DMS79 (cell line): Measurements from ENCODE around the gene ASPSCR1.

ENCODE experiments used
- DNase-seq: peaks from one replicate; lab custom pipeline; 2025; lab: John Stamatoyannopoulos, UW

The ASPSCR1 gene

DNA sequence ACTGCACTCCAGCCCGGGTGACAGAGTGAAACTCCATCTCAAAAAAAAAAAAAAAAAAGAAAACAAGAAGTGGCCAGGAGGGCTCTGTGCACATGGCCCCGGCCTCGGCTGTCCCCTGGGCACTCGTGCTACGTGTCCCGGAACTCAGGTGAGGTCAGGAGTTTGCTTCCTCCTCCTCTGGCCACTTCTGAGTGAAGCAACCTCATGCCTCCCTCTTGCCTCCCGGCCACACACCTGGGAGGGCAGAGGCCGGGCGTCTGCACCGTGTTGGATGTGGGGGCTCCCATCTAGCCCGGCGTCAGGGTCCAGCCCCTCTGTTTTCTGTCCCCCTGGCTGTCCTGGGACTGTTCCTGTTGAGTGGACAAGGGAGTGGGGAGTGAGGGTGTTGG is 22.2 kb downstream of the ASPSCR1 start:
- no peak for DNase-seq

DNA sequence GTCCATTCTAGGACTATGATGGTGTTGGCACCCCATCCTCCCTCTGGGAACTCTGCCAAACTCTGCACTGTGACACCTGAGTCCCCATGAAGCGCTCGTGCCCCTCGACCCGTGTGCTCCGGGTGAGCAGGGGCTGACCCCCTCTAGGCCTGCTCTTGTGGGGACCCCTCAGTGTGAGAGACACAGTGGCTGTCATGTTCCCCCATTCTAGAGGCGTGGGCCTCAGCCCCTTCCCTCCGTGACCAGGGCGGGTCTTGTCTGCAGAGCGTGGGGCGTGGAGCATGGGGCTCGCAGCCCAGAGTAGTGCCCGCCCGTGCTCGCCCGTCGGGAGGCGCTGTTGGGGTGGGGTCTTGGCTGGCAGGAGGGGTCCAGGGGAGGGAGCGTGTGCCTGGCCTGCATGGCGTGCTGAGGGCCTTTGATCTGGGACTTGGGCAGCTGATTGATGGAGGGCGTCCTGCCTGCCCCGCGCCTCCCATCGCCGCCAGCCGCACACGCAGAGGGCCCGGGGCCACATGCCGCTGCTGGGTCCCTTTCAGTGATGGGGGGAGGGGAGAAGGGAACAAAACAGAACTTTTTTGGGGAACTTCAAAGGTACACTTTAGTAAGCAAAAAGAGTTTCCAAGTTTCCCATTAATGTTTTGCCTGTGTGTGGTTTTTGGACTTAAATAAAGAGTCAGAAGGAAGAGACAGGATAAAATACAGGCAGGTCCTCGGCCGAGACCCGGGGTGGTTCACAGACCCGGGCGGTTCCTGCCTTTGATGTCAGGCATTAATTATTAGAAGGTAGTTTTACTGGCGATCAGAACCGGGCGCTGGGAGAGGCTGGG is 22.8 kb downstream of the ASPSCR1 start:
- DNase-seq = no peak

DNA sequence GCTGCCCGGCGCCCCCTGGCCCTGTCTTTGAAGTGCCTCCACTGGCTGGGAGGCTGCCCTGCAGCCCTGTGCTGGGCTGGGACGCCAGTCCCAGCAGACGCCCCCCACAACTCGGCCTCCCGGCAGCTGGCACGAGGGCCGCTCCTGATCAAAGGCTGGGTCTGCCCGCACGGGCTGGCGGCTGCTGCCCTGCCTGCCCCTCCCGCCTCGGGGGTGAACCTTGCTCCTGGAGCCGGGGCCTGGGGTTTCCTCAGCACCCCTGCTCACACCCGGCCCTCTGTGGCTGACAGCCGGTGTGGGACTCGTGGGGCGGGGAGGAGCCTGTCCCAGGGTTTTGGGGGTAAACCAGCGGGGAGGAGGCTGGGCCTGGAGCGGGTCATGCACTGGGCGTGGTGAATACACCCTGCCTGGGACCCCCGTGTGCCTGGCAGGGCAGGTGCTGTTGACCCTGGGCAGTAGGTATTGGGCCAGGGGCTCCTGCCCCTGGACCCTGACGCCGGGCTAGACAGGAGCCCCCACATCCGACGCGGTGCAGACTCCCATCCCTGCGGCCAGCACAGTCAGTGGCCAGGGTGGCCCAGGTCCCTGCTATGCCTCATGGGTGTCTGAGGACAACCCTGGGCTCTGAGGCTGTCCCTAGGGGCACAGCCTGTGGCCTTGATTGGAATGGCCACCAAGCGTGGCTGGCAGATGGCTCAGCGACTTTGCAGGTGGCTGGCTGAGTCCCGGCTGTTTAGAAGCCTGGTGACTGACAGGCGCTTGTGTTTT is 23.6 kb downstream of the ASPSCR1 start:
- no peak for DNase-seq

DNA sequence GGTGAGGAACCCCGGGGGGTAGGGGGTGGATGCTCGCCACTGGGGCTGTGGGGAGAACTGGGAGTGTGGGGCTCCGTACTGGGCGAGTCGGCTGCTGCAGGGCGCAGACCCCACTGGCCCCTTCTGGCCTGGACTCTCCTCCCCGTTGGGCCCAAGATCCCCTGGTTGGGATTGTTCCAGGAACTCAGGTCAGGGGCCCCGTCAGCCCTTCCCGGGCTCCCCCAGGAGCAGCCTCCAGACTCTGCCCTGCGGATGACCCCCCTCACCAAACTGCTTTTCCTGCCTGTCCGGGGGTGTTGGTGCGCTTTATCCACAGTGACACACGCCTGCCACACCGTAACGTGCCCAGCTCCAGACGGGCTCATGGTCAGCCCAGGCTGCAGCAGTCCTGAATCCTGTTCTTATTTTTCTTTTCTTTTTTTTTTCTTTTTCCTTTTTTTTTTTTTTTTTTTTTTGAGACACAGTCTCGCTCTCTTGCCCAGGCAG is 24.2 kb downstream of the ASPSCR1 start:
- DNase-seq = no peak

DNA sequence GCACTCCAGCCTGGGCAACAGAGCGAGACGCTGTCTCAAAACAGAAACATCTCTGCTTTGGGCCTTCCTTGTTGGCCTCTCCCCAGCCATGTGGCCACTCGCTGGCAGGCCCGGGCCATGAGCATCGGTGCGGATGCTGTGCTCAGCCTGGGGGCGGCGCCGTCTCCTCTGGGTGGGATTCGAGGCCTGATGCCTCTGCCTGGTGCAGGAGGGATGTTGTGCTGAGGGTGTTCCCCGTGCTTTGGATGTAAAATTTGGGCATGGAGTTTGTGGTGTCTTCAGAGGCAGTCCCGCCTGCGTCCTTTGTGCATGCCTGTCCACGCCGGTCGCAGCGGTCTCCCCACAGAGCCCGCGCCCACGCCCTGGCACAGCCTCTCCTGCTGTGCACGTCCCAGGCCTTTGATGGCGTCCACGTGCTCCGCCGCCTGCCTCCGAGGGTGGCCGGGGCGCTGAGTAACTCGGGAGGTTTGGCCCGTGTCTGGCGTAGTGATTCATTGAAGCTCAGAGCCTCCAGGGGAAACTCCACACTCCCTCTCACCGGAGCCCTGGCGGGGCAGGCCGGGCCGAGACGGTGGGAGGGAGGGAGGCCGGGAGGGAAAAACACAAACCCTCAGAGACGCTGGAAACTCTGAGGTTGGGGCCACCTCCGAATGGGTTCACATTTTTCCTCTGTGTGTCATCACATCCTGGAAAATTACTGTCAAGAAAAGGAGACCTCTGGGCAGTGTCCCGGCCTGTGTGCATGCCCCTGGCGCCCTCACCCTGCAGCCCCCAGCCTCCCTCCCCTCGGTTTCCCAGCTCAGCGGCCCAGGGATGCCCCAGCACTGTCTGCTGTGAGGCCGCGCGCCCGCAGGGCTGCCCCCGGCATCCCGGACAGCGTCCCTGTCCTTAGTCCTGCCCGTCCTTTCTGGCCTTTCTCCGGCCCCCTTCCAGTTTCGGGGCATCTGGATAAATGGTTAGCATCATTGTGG is 26.3 kb downstream of the ASPSCR1 start:
- DNase-seq = no peak

DNA sequence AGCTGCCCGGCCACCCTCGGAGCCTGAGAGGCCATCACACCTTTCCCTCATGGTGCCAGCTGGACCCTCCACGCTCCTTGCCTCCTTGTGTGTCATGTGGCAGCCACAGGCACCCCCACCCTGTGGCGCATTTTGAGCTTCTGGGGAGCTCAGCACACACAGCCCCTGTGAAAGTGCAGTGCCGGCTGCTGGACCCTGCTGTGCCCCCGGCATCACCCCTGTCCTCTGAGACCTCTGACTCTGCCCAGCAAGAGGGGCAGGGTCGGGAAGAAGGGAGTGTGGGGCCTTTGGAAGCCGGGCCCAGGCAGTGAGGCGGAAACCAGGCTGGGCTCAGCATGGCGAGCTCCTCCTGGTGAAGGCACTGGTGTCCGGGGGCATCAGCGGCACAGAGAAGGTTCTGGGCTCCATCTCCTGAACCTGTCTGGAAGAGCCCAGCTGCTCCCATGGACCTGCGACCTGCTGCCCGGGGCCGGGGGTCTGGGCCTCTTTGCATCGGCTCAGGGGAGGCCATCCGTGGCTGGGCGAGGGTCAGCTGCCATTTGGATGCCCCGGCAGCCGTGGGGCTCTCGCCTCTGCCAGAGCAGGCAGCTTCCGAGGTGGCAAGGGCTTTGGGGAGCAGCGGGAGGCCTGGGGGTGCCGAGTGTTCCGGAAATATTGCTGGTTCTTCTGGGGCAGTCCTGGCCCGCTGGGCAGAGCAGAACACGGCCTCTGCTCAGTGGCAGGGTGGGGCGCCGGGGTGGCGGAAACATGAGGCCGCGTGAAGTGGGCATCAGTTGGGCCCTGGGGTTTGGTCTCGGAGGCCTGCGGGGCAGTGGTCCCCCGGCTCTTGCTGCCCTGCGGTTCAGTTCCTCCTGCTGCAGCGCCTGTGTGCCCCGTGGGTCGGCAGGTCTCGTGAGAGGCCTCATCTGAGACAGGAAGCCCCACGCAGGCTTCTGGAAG is 27.4 kb downstream of the ASPSCR1 start:
- no peak for DNase-seq

DNA sequence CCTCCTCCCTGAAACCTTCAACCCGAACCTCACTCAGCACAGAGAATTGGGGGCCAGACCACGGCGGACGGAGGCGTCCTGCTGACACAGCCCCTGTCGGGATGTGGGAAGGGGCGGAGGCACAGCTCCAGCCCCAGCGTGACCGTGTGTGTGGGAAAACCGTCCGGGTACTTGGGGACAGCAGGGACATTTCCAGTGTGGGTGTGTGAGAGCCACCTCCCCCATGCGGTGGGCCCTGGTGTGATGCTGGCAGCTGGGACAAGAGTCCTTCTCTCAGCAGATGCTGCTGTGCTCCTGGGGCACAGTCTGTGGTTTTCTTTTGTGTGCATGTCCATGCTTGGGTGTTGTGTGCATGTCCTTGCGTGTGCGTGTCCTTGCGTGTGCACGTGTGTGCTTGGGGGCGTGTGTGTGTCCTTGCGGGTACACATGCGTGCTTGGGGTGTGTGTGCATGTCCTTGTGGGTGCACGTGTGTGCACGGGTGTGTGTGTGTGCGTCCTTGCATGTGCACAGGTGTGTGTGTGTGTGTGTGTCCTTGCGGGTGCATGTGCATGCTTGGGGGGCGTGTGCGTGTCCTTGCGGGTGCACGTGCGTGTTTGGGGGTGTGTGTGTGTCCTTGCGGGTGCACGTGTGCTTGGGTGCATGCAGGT is 28.4 kb downstream of the ASPSCR1 start:
- DNase-seq = no peak

DNA sequence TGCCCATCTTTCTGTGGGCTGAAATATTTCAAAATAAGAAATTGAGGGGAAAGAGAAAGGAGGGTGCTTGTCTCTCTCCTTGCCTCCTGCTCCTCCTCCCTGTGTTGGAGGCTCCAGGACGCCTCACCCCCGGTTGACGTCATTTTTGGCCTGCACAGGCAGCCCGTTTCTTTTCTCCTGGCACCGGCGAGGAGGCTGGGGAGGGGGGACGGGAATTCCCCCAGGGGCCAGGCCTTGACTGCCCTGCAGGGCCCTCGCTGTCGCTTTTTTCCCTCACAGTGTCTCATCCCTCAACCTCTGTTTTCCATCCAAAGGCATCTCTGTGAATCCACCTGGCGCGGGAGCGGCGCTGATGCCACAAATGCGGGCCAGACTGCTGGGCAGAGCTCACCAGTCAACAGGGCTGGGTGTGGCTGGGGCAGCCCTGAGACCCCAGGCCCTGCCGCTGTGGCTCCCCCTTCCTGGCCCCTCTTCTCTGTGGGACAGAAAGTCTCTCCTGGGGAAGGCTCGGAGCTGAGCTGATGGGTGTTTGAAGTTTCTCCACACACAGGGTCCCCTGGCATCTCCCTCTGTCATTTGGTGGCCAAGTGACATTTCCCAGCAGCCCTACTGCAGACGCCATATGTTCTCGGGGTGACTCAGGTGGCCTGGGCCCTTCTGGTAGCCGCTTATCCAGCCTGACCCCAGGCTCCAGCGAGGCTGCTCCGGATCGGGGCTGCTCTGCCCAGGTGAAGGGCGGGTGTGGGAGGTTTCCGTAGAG is 29.2 kb downstream of the ASPSCR1 start:
- no peak for DNase-seq

DNA sequence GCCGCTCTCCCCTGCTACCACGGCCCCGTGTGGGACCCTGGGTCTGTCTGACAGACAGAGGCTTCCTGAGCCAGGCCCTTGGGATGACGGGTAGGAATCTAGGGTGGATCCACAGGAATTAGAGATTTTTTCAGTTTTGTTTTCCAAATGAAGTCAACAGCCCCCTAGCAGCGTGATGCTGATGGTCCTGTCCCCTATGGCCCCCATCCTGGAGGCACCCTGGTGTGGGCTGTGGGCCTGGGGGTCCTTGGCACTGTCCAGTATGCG is 29.7 kb downstream of the ASPSCR1 start:
- no peak for DNase-seq

DNA sequence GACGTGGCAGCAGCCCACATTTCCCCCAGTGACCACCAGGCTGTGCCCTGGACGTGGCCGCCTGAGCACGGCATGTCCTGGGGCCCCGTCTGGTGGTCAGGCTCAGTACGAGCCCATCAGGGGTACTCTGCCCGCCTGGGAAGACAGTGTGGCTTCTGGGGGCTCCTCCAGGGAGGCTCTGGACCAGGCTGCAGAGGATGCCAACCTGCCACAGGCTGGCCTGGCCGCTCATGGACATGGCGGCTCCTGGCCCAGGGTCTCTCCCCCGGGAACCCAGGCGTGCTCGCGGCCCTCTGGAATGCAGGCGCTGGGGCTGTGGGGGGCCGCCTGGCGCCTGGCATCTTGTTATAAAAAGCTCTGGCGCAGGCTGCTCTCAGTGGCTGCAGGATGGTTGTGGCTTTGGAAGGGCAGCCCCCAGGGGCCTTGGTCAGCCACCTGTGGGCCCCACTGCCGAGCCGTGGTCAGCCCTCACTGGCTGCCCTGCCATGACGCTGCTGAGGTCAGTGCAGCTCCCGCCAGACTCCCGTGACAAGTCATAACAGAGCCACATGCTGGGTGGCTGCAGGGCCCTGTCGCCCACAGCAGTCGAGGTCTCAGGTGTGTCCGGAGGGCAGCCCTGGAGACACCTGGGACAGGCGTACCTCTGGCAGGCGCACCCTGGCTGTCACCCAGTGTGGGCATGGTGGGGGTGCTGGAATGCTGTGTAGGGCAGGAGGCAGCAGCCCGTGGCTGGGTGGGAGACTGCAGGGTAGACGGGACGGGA is 30.2 kb downstream of the ASPSCR1 start:
- no peak for DNase-seq

DNA sequence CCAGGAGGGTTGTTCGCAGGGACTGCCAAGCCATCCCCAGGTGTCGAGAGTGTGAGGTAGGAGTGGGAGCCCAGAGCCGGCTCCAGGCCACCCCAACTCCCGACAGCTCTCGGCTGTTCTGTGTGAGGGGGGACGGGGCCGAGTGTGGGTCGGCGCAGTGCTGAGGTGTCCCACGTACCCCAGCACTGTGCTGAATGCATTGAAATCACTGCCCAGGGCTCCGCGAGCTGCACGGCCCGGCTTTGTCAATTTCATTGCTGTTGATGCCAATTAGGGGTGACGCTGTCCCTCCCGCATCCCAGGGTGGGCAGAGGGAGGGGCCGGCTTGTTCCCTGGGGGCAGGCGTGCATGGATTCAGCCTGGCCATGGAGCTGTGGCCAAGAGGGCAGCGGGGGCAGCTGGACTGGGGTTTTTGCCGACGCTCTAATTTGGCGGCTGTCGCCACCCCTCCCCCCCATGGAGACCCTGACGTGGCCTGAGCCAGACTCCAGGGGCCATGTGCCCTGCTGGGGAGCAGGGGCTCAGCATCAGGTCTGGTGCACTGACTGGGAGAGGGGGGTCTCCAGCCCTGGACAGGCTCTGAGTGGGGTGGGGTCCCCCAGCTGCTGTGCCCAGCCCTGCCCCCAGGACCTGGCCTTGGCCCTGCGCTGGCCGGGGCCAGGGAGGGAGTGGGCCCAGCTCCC is 31.0 kb downstream of the ASPSCR1 start:
- DNase-seq = no peak

DNA sequence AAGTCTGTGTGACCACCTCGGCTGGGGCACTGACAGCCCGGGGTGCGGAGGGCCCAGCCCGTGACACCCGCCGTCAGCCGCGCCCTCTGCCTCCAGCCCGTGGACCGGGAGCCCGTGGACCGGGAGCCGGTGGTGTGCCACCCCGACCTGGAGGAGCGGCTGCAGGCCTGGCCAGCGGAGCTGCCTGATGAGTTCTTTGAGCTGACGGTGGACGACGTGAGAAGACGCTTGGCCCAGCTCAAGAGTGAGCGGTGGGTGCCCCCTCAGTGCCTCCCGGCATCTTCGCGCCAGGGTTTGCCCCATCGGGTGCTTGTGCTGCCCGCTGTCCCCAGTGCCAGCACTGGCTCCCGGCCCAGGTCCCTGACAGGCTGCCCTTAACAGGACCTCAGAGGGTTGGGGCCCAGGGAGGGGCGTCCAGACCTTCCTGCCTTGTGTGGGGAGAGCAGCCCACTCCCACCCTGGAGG is 31.5 kb downstream of the ASPSCR1 start:
- no peak for DNase-seq

DNA sequence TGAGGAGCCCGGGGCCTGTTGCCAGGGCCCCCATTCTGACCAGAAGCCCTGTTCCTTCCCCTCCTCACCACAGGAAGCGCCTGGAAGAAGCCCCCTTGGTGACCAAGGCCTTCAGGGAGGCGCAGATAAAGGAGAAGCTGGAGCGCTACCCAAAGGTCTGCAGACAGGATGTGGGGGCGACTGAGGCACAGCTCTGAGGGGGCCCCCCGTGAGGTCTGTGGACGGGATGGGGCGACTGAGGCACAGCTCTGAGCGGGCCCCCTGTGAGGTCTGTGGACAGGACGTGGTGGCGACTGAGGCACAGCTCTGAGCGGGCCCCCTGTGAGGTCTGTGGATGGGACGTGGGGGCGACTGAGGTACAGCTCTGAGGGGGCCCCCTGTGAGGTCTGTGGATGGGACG is 32.0 kb downstream of the ASPSCR1 start:
- no peak for DNase-seq

DNA sequence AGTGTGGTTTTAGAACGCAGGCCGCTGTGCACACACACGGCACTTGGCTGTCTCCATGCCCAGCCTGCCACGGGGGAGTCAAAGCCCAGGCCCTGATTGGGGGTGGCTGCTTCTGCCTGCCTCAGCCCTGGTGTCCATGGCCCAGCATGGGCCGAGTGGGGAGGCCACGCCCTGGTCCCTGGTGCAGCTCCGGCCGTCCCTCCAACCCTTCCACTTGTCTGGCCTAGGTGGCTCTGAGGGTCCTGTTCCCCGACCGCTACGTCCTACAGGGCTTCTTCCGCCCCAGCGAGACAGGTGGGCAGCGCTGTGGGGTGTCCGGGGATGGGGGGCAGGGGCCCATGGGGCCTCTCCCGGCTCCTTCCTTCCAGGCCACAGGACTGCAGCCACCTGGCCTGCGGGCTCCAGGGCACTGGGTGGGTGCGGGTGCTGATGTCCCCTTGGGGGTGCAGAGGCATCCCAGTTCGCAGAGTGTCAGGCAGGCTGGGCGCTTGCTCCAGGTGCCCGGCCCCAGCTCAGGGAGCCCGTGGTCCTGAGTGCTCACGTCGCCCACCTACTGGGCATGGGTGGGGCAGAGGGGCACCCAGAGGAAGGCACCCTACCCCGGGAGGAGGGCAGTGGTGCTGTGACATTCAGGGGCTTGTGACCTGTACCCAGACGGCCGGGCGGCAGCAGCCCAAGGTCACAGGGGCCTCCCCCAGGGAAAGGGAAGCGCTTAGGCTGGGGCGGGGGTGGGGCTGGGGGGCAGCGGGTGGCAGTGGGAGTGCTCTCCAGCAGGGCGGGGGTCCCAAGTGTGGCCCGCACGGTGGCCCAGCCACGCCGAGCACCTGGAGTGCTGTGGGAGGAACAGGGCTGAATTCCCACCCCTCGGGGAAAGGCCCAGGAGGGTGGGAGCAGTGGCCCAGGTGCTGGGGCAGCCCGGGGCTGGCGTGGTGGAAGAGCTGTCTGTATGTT is 33.4 kb downstream of the ASPSCR1 start:
- DNase-seq = no peak

DNA sequence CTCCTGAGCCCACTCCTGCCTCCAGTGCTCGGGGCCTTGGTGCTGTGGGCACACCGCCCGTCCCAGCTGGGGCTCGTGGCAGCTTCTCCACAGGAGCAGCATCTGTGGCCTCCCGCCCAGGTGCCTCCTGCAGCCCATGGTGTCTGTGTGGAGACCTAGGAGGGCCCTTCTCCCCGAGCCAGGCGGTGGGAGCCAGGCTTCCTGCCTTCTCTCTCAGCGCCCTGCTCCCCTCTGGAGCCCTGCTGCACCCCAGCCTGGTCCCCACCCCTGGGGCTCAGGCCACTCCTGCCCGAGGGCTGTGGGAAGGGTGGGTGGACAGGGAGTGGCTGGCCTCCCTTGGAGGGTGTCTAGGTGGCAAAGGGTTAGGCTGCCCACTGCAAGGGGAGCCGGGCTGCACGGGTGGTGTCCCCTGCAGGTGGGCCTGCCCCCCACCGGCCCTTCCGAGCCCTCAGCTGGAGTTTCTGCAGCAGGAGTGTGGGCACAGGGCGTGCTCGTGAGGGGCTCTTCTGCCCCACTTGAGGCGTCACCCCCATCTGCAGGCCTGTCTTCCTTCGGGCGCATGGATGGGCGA is 34.3 kb downstream of the ASPSCR1 start:
- no peak for DNase-seq

DNA sequence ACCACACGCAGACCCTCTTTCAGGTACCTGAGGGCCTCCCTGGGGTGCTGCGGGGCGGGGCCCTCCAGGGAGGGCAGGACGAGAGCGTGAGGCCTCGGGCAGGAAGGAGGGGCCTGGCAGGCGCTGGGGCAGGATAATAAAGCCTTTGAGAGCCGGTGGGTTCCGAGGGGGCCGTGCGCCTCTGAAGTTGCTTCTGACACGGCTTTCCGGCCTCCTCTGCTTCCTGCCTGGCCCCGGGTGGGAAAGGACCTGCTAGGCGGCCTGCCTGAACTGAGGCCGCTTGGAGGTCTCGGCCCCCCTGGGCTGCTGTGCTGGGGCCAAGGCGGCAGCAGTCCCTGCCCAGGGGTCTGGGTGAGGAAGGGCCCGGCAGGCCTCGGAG is 34.8 kb downstream of the ASPSCR1 start:
- no peak for DNase-seq
